Spleen (tissue), 7 donors: ENCODE data around the gene RGL1.

Experiments used
- POLR2AphosphoS5 ChIP-seq, 3 donors: sonication (generic); formaldehyde crosslinking; IDR thresholded peaks; one replicate each; pipeline ENCODE4 v1.5.1; 2017; ENCODE audit warnings: antibody characterized with exemption in 3 of 3
- TF ChIP-seq, protein P1 (sequence below), 11 experiments: fragments of 200-600 bp in 7 of 11; fragments of 450-650 bp in 4 of 11; sonication (generic) in 4 of 11; IDR thresholded peaks in 8 of 11; conservative IDR thresholded peaks in 3 of 11; 1 replicate in 7 of 11; 2 replicates in 4 of 11; pipeline versions ENCODE4 v1.4.0 to v1.8.0; 2016 to 2021; ENCODE audit warnings: antibody characterized with exemption in 11 of 11, inconsistent platforms in 4 of 11, mild to moderate bottlenecking in 1 of 11
- donor health status: DM: no; HTN: no; CAD: no; lungs with moderate emphysema.
- donor health status: DM: no; HTN: no; CAD: no.
- donor health status: DM: no; HTN: no; CAD: no.

GRCh38 chr1:183872403-183872802 is 67.5 kb downstream of the RGL1 start:
- TF ChIP-seq, protein P1, sequence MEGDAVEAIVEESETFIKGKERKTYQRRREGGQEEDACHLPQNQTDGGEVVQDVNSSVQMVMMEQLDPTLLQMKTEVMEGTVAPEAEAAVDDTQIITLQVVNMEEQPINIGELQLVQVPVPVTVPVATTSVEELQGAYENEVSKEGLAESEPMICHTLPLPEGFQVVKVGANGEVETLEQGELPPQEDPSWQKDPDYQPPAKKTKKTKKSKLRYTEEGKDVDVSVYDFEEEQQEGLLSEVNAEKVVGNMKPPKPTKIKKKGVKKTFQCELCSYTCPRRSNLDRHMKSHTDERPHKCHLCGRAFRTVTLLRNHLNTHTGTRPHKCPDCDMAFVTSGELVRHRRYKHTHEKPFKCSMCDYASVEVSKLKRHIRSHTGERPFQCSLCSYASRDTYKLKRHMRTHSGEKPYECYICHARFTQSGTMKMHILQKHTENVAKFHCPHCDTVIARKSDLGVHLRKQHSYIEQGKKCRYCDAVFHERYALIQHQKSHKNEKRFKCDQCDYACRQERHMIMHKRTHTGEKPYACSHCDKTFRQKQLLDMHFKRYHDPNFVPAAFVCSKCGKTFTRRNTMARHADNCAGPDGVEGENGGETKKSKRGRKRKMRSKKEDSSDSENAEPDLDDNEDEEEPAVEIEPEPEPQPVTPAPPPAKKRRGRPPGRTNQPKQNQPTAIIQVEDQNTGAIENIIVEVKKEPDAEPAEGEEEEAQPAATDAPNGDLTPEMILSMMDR (IDR thresholded peaks at IDR 0.05 in 8 of 11, conservative IDR thresholded peaks at IDR 0.05 in 3 of 11) = no peak
- no peak for TF ChIP-seq POLR2AphosphoS5 (IDR thresholded peaks at IDR 0.05)
